Measurements from ENCODE around the gene LIMK2. TPM values are rescaled to one million over a fixed set of nuclear protein-coding genes. Genes with fewer than 3 reads are reported as not detected.

The LIMK2 gene
- total RNA-seq, 4 donors from 2014 or later: 103 to 229 (median 188) TPM

- TF ChIP-seq, protein P1, sequence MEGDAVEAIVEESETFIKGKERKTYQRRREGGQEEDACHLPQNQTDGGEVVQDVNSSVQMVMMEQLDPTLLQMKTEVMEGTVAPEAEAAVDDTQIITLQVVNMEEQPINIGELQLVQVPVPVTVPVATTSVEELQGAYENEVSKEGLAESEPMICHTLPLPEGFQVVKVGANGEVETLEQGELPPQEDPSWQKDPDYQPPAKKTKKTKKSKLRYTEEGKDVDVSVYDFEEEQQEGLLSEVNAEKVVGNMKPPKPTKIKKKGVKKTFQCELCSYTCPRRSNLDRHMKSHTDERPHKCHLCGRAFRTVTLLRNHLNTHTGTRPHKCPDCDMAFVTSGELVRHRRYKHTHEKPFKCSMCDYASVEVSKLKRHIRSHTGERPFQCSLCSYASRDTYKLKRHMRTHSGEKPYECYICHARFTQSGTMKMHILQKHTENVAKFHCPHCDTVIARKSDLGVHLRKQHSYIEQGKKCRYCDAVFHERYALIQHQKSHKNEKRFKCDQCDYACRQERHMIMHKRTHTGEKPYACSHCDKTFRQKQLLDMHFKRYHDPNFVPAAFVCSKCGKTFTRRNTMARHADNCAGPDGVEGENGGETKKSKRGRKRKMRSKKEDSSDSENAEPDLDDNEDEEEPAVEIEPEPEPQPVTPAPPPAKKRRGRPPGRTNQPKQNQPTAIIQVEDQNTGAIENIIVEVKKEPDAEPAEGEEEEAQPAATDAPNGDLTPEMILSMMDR (IDR thresholded peaks at IDR 0.05): no peak
- no peak for TF ChIP-seq POLR2A (IDR thresholded peaks at IDR 0.05)
- TF ChIP-seq EP300 (IDR thresholded peaks at IDR 0.05): no peak
- TF ChIP-seq POLR2AphosphoS5 (IDR thresholded peaks at IDR 0.05): no peak
- 9% methylated on average over 9 of the region's 17 CpGs for WGBS
- Histone ChIP-seq H3K27ac (peak overlapping the region; percentile 88), H3K4me3 (peak overlapping the region; percentile 56), H3K27me3 (no peaks in the 10 kb centered on the region), H3K9me3 (no peaks in the 10 kb centered on the region), H3K4me1 (peaks cover 56% of the 10 kb centered on the region), H3K36me3 (no peaks in the 10 kb centered on the region)
- peak; percentile 76 to 88 for DNase-seq (ENCODE audit: low spot score in 2 of 2)
Measured at GRCh38 chr22:31248138-31248745, 36.1 kb downstream of the LIMK2 start.

GRCh38 chr22:31248965-31249958 is 37.2 kb downstream of the LIMK2 start:
- DNase-seq (ENCODE audit: low spot score in 2 of 2): no peak
- Histone ChIP-seq H3K27me3 (no peaks in the 10 kb centered on the region), H3K9me3 (no peaks in the 10 kb centered on the region), H3K4me1 (peaks cover 55% of the 10 kb centered on the region), H3K36me3 (no peaks in the 10 kb centered on the region), H3K4me3 (peak overlapping the region; percentile 56), H3K27ac (peak overlapping the region; percentile 88)
- no peak for TF ChIP-seq POLR2A (IDR thresholded peaks at IDR 0.05)
- peak in 1 of 3 donors; percentile 34 for TF ChIP-seq POLR2AphosphoS5 (IDR thresholded peaks at IDR 0.05)
- TF ChIP-seq, protein P1 (IDR thresholded peaks at IDR 0.05): no peak
- 29% methylated on average over 7 of the region's 9 CpGs for WGBS

- Histone ChIP-seq H3K9me3 (no peaks in the 10 kb centered on the region), H3K27me3 (no peaks in the 10 kb centered on the region), H3K4me3 (peak overlapping the region; percentile 56), H3K4me1 (peaks cover 67% of the 10 kb centered on the region), H3K27ac (peak overlapping the region; percentile 88), H3K36me3 (no peaks in the 10 kb centered on the region)
- TF ChIP-seq EP300 (IDR thresholded peaks at IDR 0.05): no peak
- no peak for DNase-seq (ENCODE audit: low spot score in 2 of 2)
- 51% methylated on average over 4 of the region's 4 CpGs for WGBS
Measured at GRCh38 chr22:31250740-31251600, 38.9 kb downstream of the LIMK2 start.

GRCh38 chr22:31253949-31254348 is 41.9 kb downstream of the LIMK2 start:
- peaks cover 62% of the 10 kb centered on the region for H3K4me1 ChIP-seq

GRCh38 chr22:31259798-31260473 is 47.8 kb downstream of the LIMK2 start:
- no peaks in the 10 kb centered on the region for H3K9me3 ChIP-seq
- TF ChIP-seq EP300 (IDR thresholded peaks at IDR 0.05) (no peak), POLR2AphosphoS5 (IDR thresholded peaks at IDR 0.05) (no peak), POLR2A (IDR thresholded peaks at IDR 0.05) (no peak)
- TF ChIP-seq, protein P1 (IDR thresholded peaks at IDR 0.05): no peak
- DNase-seq (ENCODE audit: low spot score in 2 of 2): no peak
- no peak overlapping the region for H3K27ac ChIP-seq
- peaks cover 15% of the 10 kb centered on the region for H3K4me1 ChIP-seq
- no peak overlapping the region for H3K4me3 ChIP-seq
- 92% methylated on average over 8 of the region's 8 CpGs for WGBS
- H3K27me3 ChIP-seq: no peaks in the 10 kb centered on the region
- H3K36me3 ChIP-seq: peaks cover 64% of the 10 kb centered on the region

More at GRCh38 chr22:31253949-31254348, 41.9 kb downstream of the LIMK2 start:
- Histone ChIP-seq H3K27ac (peak overlapping the region; percentile 76), H3K9me3 (no peaks in the 10 kb centered on the region), H3K4me3 (no peak overlapping the region), H3K36me3 (peaks cover 9% of the 10 kb centered on the region), H3K27me3 (no peaks in the 10 kb centered on the region)
- WGBS: 52% methylated on average over 4 of the region's 4 CpGs
- TF ChIP-seq POLR2AphosphoS5 (IDR thresholded peaks at IDR 0.05) (peak in 2 of 3 donors; percentile 60 to 72), POLR2A (IDR thresholded peaks at IDR 0.05) (no peak)
- peak; percentile 79 to 82 for DNase-seq (ENCODE audit: low spot score in 2 of 2)

All from suprapubic skin (tissue), 4 donors.